Astrocyte of the hippocampus (primary cell): Measurements from ENCODE around the gene SLC26A11.

Experiments
- DNase-seq: peaks from one replicate; pipeline ENCODE4 v3.0.0; 2011; ENCODE audit warnings: low read depth, low spot score

Gene SLC26A11

GRCh38 chr17:80217703-80218362, 2.4 kb upstream of the SLC26A11 start:
- DNase-seq = no peak

- no peak for DNase-seq
These were observed 1.8 kb upstream of the SLC26A11 start for GRCh38 chr17:80218391-80218790.

GRCh38 chr17:80219013-80219762, 1.0 kb upstream of the SLC26A11 start:
- DNase-seq = peak; percentile 96

GRCh38 chr17:80219763-80220053, 519 bp upstream of the SLC26A11 start:
- no peak for DNase-seq

- DNase-seq = peak; percentile 39
These were observed 549 bp downstream of the SLC26A11 start for GRCh38 chr17:80220736-80221215.

- DNase-seq = no peak
These were observed 1.3 kb downstream of the SLC26A11 start for GRCh38 chr17:80221351-80222105.

- DNase-seq = no peak
These were observed 2.3 kb downstream of the SLC26A11 start for GRCh38 chr17:80222376-80223141.

- DNase-seq = no peak
These were observed 3.1 kb downstream of the SLC26A11 start for GRCh38 chr17:80223142-80223815.

GRCh38 chr17:80223838-80224497, 3.7 kb downstream of the SLC26A11 start:
- DNase-seq = no peak

- no peak for DNase-seq
These were observed 4.5 kb downstream of the SLC26A11 start for GRCh38 chr17:80224683-80225082.

GRCh38 chr17:80225230-80225629, 5.0 kb downstream of the SLC26A11 start:
- no peak for DNase-seq

- no peak for DNase-seq
These were observed 6.9 kb downstream of the SLC26A11 start for GRCh38 chr17:80227156-80227555.

- no peak for DNase-seq
These were observed 7.4 kb downstream of the SLC26A11 start for GRCh38 chr17:80227666-80228065.

- no peak for DNase-seq
These were observed 8.2 kb downstream of the SLC26A11 start for GRCh38 chr17:80228477-80228876.

- DNase-seq = peak; percentile 17
These were observed 8.8 kb downstream of the SLC26A11 start for GRCh38 chr17:80229011-80229410.

- DNase-seq = no peak
These were observed 12.2 kb downstream of the SLC26A11 start for GRCh38 chr17:80232438-80232837.

- DNase-seq = no peak
These were observed 13.0 kb downstream of the SLC26A11 start for GRCh38 chr17:80233202-80233601.

GRCh38 chr17:80236911-80237310, 16.7 kb downstream of the SLC26A11 start:
- DNase-seq = no peak

GRCh38 chr17:80237386-80237785, 17.2 kb downstream of the SLC26A11 start:
- no peak for DNase-seq

- DNase-seq = no peak
These were observed 22.3 kb downstream of the SLC26A11 start for GRCh38 chr17:80242505-80242904.
